NOMO-1 treated with DMSO at 0.1 percent for 48 hours (cell line): ENCODE data around the gene IER3.

ENCODE experiments used
- DNase-seq: peaks from one replicate; lab custom pipeline; 2025; ENCODE audit not compliant: unreplicated experiment; lab: John Stamatoyannopoulos, UW

Gene IER3, protein sequence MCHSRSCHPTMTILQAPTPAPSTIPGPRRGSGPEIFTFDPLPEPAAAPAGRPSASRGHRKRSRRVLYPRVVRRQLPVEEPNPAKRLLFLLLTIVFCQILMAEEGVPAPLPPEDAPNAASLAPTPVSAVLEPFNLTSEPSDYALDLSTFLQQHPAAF

DNA sequence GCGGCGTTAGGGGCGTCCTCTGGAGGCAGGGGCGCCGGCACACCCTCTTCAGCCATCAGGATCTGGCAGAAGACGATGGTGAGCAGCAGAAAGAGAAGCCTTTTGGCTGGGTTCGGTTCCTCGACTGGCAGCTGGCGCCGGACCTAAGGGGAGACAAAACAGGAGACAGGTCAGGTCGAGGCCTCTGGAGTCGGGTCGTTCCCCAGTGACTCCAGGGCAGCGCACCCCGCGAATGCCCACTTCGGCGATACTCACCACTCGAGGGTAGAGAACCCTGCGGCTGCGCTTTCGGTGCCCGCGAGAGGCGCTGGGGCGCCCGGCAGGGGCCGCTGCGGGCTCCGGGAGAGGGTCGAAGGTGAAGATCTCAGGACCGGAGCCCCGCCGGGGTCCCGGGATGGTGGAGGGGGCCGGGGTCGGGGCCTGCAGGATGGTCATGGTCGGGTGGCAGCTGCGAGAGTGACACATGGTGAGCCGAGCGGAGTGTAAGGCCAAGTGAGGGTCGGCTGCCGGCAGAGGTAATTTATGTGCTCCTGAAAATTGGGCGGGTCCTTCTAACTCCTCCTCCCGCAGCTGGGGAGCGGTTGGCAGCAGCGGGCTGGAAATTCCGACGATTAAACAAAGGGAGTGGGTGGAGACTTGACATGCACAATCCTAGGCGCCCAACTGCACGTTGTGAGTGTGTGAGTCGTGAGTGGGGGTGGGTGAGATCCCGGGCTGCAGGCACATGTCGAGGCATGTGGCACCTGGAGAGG, at the start of gene IER3:
Gene IER3, minus strand, starts transcription at position 494 of the 752 bp plus-strand sequence. Its CDS starts 29 bp downstream, at position 465.
- DNase-seq: peak; percentile 59

DNA sequence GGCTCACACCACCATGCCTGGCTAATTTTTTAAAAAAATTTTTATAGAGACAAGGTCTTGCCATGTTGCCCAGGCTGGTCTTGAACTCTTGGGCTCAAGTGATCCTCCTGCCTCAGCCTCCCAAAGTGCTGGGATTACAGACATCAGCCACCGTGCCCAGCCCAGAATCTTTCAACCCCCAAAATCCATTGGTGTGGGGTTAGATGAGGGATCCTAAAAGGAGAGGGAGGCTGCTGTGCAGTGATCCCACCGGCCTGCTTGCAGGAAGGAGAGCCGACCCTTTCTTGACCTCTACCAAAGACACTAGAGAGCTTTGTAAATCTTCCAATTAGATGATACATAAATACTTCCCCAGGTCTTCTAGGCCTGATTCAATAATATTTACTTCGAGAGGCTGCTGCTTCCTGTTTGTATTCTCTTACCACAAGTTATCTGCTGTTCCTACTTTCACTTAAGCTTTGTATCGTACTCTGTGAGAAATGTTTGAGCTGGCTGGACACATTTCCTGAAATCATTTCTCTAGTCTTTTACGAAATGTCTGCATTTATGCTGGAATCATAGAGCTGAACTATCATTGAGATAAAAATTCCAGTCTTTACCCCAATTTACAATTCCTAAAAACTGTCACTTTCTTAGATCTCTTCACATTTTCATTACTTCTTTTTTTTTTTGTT, 49.3 kb upstream of the IER3 start:
- peak; percentile 93 for DNase-seq

DNA sequence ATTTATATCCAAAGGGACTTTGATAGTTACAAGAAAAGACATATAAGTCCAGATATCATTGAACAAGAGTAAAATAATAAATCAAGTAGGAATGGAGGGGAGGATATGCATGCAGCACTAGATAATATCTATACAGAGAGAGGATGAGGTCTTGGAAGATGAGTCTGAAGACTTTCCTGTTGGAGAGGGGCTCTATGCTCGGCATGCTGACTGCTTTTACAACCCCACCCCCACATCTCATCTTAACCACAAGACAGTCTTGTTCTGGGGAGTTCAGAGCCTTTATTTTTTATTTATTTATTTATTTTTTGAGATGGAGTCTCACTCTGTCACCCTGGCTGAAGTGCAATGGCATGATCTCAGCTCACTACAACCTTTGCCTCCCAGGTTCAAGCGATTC, 48.4 kb upstream of the IER3 start:
- no peak for DNase-seq

DNA sequence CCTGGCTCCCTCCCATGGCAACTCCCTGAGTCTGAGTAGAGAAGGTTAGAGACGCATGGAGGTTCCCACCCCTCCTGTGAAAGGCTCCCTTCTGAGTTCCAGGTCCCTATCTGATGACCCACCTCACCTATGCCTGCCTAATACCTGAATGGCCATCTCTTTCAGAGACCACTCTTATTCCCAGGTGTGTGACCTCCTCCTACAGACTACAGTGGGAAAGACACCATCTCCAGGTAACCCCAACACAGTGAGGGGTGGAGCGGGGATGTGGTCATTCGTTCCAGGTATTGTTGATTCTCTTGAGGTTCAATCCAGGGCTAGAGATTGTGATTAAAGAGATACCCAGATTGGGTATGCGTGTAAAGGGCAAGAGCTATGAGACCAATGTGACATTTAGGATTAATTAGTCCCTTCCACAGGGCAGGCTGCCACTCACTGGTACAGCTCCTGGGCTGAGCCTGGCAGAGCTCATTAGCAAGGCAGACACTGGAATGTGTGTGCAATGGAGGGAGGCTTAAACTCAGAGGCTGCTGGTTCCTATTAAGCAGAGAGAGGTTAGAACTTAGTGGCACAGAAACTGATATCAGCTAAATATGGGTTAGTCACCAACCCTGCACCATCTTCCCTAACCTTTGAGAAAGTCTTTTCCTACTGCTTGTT, 46.5 kb upstream of the IER3 start:
- DNase-seq: no peak

DNA sequence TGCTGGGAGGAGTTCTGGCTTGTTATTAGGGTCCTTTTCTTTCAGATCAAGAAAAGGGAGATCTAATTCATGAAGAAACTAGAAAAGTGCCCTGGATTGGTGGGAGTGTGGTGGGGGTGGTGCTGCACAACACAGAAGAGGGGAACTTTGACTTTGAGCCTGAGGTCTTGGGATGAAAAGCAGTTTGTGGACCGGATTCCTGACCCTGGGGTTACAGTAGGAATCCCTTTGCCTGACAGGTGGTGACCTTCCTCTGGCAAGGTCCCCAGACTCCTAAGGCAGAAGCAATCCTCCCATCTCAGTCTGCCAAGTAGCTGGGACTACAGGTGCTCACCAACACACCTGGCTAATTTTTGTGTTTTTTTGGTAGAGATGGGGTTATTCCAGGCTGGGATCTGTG, 45.3 kb upstream of the IER3 start:
- DNase-seq: no peak

DNA sequence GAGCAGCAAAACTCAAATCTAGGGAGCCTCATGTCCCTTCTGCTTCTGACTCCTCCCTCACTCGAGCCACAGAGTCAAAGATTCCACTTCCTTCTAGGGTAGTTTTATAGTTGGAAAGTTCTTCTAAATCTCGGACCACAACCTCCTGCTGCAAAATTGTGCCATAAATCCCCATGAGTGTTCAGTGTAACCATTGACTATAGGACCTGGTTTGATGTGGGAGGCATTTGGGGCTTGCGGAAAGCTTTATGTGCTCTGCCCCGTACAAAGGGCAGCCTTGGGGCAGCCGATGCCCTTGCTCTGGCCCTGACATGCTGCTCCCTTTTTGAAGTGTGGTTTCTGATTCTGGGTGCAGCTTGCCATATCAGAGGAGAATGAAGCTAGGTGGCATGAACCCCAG, 43.6 kb upstream of the IER3 start:
- peak; percentile 97 for DNase-seq

DNA sequence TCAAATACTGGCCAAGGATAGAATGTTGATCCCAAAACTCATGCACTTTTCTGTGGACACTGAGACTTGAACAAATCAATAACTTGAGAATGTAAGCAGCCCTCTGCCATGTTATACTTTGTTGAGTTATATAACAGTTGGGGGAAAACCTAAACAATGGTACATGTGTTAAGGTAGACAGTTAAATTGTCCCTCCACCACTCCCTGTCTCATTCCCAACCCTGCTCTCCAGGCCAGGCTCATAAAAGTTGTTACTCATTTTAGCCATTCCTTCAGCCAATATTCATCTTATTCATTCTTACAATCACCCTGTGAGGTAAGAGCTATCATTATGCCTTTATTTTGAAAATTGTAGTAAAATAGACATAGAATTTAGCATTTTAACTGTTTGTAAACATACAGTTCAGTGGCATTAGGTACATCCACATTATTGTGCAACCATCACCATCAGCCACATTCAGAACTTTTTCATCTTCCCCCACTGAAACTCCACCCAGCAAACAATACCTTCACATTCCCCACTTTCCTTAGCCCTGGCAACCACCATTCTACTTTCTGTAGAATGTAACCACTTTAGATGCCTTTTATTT, 38.2 kb upstream of the IER3 start:
- no peak for DNase-seq

DNA sequence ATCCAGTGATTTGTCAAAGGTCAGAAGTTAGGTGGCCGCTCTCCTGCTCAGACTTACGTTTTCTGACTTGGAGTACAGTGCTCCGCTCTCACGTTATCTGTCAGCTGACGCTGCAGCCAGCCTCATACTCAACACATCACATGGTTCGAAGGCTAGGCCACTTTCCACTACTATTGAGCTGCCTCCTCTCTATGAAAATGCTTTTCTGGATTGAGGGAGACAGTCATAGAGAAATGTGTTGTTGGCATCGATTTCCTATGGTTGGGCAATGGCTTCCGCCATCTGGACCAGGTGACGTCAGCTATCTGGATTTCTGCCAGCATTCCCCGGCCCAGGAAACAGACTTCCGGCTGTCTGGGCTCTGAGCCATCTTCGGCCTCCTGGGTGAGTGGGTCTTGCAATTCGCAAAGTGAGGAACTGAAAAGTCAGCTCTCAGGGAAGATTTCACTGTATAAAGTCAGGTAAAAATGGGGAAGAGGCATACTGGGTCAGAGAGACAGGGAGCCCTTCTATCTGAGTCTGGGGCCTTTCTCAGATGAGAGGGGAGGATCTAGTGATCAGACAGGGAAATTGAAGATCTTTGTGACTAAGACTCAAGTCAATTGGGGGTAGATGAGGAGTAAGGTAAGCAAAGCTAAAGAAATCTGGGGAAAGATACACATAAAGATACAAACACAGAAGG, 37.5 kb upstream of the IER3 start:
- DNase-seq: peak; percentile 73

DNA sequence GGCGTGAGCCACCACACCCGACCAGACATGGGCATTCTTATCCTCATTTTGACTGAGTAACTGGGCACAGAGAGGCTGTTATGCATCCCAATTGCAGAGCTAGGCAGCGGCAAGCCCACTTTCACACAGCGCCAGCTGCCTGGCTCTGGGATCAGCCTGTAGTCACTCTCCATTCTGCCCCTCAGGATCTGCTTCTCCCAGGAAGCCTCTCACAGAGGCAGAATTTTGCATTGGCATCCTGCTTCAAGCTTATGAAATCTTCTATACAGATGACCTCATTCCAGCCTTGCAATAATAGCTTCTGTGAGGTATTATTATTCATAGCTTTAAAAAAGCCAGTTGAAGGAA, 37.0 kb upstream of the IER3 start:
- no peak for DNase-seq

DNA sequence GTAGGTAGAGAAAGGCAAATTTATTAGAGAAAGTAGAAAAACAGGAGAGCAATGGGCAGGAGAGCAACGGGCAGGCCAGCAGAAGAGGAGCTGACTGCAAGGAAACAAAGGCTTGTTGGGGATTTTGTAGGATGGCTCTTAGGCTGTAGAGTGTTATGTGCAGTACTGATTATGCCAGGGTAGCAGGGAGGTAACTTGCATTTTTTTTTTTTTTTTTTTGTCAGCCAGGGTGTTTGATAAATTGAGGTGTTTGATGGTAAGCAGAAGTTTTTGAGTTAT, 36.2 kb upstream of the IER3 start:
- no peak for DNase-seq

DNA sequence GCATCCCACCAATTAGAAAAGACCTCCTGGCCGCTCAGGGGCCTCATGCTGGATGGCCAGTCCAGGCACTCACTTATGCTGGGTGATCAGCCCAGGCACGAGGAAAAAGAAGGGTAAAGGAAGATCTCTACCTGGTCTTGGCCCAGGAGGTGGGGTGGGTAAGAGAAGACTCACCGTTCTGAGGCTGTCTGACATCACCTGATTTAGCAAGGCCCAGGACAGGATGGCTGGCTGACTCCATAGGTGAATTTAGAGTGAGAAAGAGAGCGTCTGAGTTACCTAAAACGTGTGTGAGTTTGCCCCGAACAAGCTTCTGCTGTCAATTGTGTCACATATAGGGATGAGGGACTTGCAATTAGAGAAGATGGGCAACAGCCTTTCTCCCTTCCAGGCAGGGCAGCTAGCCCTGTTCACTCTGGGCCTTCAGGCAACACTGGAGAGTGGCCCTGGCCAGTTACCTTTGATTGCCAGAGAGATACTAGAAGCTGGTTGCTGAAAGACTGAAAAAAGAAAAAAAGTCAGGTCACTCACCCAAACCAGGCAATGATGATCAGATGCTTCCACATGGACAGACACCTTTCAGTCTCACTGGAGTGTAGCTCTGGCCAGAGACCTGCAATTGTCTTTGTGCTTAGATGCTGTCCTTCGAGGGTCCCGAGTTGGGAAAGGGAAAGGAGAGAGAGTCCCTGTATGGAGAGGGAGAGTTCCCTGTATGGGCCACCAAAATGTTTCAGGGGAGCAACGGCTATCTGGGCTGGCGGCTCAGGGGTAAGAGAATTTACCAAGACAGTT, 35.7 kb upstream of the IER3 start:
- DNase-seq: no peak

DNA sequence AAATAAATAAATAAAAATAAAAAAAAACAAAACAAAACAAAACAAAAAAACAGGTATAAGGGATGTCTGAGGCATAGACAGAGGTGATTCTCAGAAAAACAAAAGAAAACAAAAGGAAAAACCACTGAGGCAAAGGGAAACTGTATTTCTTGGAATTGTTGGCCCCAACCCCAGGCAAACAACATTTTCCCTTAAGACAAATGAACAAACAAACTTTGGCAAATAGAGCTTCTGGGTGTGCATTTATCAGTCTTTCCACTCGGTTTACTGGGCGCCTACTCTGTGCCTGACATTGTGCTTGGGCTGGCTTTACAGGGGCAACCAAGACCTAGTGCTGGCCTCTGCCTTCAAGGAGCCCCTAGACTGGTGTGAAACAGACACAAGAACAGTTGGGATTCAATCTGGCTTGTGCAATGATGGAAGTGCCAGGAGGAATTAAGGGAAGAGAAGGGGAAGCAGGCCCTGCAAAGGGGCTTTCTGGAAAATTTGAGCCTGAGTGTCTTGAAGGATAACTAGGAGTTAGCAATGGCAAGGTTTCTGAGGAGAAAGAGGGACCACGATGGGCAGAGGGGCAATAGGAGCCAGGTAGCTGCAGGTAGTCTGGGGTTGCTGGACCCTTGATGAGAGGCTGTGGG, 33.8 kb upstream of the IER3 start:
- no peak for DNase-seq

DNA sequence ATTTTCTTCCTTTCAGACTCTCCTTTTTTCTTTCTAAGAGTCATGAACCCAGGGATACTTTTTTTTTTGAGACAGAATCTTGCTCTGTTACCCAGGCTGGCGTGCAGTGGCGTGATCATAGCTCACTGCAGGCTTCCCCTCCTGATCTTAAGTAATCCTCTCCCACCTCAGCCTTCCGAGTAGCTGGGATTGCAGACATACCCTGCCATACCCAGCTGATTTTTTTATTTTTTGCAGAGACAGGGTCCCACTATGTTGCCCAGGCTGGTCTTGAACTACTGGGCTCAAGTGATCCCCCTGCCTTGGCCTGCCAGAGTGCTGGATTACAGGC, 32.8 kb upstream of the IER3 start:
- no peak for DNase-seq

DNA sequence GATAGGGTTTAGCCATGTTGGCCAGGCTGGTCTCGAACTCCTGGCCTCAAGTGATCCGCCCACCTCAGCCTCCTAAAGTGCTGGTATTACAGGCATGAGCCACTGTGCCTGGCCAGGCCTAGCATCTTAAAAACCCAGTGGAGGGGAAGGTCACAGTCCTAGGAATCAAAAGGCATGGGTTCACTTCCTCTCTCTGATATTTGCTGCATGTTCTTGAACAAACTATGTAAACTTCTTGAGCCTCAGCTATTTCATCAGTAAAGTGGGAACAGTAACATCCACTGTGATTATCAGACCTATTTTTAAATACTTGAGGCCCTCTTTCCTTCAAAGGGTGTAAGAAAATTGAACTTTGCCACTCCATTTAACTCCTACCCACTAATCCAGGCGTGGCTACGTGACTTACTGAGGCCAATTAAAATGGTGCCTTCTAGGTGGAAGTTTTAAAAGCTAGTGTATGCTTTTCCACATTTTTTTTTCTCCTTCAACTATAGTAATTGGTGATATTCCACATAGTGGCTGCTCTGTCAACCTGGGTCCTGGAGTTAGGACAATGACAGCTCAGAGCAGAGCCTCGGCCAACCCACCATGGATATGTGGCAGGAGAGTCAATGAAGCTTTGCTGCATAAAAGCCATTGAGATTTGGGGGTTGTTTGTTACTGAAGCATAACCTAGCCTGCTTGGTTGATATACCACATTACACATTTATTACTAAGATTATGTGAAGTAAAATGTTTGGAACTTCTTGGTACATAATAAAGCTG, 32.2 kb upstream of the IER3 start:
- DNase-seq: no peak

DNA sequence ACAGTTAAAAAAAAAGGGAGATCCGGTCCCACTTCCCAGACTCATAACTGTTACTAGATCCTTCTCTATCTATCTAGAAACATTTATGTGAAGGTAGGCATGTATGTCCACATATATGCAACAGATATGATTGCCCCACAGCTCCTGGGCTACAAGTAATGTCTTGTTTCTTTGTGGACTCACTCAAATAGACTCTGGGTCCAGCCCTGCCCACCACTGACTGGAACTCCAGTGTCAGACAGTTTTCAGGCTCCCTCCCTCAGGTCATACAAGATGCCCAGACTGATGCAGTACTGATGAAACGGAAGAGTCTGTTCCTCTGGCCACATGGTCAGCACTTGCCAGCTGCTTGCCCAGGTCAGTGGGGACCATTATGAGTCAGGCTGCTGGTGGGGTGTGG, 30.8 kb upstream of the IER3 start:
- DNase-seq: no peak

DNA sequence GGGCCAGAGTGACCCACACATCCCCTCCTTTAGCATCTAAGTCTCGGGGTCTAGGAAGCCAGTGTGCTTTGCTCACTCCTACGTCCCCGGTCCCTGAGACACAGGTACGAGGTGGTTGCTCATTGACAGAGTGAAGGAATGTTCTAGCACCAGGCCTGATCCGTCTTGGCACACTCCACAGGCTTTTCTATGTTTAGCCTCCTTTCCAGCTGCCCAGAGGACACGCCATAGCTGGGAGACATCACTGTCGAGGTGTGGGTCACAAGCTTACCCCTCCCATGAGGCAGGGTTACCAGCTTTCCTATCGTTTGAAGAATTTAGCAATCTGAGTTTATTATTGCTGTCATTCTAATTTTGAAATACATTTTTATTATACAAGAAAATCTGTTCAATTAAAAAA, 30.4 kb upstream of the IER3 start:
- no peak for DNase-seq

DNA sequence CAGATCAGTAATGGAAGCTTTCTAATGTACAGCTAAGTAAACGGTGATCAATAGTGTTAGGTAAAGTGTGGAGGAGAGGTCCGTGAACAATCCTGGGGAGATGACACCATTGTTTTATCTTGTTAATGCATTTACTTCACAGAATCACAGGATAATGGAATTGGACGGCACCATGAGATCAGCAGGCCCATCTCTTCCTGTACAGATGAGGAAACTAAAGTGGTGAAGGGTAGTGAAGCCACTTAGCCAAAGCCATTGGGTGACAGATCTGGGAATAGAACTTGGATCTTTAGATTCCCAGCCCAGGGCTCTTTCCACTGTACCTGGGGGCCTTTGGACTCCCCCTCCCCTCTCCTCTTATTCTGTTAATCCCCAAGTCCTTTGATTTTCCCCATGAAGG, 26.2 kb upstream of the IER3 start:
- DNase-seq: no peak

DNA sequence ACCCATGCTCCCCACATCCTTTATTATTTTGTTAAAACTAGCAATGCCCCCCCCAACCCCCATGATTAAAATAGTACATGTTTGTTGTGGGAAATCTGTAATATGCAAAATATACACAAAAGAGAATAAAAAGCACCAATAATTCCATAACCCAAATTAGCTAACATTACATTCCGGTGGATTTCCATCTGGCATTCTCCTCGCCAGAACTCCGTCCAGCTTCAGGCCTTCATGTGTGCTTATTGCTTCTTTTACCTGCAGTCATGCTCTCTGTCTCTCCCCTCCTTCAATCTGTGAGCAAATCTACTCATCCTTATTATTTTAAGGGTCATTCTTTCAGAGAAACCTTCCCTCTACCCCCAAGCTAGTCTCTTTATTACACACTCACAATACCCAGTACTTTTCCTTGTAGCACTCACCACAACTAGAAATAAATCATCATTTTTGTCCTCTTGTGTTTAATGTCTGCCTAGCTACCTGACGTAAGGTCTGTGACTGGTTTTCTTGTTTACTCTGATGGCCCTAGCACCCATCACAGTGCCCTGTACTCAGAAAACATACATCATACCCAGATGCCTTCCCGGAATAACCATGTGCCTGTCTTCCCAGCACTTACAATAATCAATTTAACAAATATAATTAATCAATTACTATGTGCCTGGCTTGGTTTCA, 25.6 kb upstream of the IER3 start:
- DNase-seq: no peak
